Measurements from ENCODE around the gene C4BPA. TPM values are rescaled to one million over a fixed set of nuclear protein-coding genes. Genes with fewer than 3 reads are reported as not detected.

C4BPA gene
- total and polyA plus RNA-seq, 9 of the 15 experiments (the other 6 are each of a cell fraction or from before 2014, with no cell fraction given): 0.04 to 0.22 (median 0.11) TPM; not detected in 3

DNA sequence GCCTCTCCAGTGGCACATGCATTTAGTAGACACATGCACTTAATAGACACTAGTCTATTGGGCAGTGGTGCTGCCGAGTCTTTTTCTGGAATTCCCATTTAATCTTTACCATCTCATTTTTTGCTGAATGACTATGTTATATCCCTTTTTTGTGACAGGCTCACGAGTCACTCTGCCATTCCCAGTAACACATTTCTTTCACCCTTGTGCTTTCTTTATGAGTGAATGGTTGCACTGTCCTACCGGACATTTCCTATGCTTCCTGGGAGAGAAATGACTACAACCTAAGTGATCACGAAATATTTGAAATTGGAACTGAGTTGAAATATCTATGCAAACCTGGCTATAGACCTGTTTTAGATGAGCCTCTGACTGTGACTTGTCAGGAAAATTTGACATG, 70.9 kb downstream of the C4BPA start:
- Histone ChIP-seq H4K20me1 (replicated peaks; ENCODE audit: control insufficient read depth, insufficient read depth, low read length) (no peaks in the 10 kb centered on the region), H3K79me2 (ENCODE audit: control insufficient read depth, insufficient read depth, low read length) (no peaks in the 10 kb centered on the region), H3K9me3 (replicated peaks; ENCODE audit: control insufficient read depth, insufficient read depth, low read depth, low read length) (no peaks in the 10 kb centered on the region), H3K27ac (ENCODE audit: extremely low read depth, low read depth, low read length) (no peak overlapping the region), H2AFZ (ENCODE audit: low read depth, low read length) (peak overlapping the region; percentile 9), H3K27me3 (ENCODE audit: control insufficient read depth in 2 of 2, insufficient read depth in 2 of 2, low read length in 2 of 2) (no peaks in the 10 kb centered on the region), H3K9me1 (ENCODE audit: control insufficient read depth, insufficient read depth, low read length) (no peaks in the 10 kb centered on the region), H3K4me1 (replicated peaks in 1 of 2; ENCODE audit: control insufficient read depth in 2 of 2, insufficient read depth in 2 of 2, low read length in 2 of 2) (no peaks in the 10 kb centered on the region), H3K36me3 (ENCODE audit: control insufficient read depth, insufficient read depth, low read length) (no peaks in the 10 kb centered on the region), H3K4me2 (ENCODE audit: insufficient read depth, low read length) (no peak overlapping the region), H3K4me3 (no peak overlapping the region), H3K9ac (ENCODE audit: insufficient read depth in 1 of 2, low read depth in 2 of 2, low read length in 2 of 2) (no peak overlapping the region)
- DNase-seq (ENCODE audit: extremely low read depth in 1 of 4, low spot score in 3 of 4) (no peak), FAIRE-seq (no peak), ATAC-seq (no peak; the same call in 2 of the 3 replicates)
- 28% methylated on average over 4 of the region's 4 CpGs for WGBS (ENCODE audit: insufficient coverage, low coverage, missing lambda C conversion rate)
- in situ Hi-C loops (cut with MboI) (no loop called here), intact Hi-C loops (cut with micrococcal nuclease) (no loop called here)
- no TSS peak for BruUV-seq (replicated peaks)
- CTCF ChIA-PET (ENCODE audit: low intra/inter-chr PET ratio): no interaction called here
- TF ChIP-seq ILK (tag; IDR thresholded peaks at IDR 0.05; ENCODE audit: borderline replicate concordance, low read depth) (no peak), NEUROD1 (IDR thresholded peaks at IDR 0.05; ENCODE audit: borderline replicate concordance, low read depth, low read length, partially characterized antibody) (no peak), ASH1L (IDR thresholded peaks at IDR 0.05; ENCODE audit: borderline replicate concordance, low read depth, partially characterized antibody) (no peak), RBFOX2 (IDR thresholded peaks at IDR 0.05; ENCODE audit: low read depth, low read length) (no peak), ZNF217 (CRISPR knock-in tag; IDR thresholded peaks at IDR 0.05) (no peak)
- TF ChIP-seq, protein P1, sequence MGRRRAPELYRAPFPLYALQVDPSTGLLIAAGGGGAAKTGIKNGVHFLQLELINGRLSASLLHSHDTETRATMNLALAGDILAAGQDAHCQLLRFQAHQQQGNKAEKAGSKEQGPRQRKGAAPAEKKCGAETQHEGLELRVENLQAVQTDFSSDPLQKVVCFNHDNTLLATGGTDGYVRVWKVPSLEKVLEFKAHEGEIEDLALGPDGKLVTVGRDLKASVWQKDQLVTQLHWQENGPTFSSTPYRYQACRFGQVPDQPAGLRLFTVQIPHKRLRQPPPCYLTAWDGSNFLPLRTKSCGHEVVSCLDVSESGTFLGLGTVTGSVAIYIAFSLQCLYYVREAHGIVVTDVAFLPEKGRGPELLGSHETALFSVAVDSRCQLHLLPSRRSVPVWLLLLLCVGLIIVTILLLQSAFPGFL (CRISPR knock-in tag; IDR thresholded peaks at IDR 0.05): no peak
- TF ChIP-seq, protein P2, sequence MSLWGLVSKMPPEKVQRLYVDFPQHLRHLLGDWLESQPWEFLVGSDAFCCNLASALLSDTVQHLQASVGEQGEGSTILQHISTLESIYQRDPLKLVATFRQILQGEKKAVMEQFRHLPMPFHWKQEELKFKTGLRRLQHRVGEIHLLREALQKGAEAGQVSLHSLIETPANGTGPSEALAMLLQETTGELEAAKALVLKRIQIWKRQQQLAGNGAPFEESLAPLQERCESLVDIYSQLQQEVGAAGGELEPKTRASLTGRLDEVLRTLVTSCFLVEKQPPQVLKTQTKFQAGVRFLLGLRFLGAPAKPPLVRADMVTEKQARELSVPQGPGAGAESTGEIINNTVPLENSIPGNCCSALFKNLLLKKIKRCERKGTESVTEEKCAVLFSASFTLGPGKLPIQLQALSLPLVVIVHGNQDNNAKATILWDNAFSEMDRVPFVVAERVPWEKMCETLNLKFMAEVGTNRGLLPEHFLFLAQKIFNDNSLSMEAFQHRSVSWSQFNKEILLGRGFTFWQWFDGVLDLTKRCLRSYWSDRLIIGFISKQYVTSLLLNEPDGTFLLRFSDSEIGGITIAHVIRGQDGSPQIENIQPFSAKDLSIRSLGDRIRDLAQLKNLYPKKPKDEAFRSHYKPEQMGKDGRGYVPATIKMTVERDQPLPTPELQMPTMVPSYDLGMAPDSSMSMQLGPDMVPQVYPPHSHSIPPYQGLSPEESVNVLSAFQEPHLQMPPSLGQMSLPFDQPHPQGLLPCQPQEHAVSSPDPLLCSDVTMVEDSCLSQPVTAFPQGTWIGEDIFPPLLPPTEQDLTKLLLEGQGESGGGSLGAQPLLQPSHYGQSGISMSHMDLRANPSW (CRISPR knock-in tag; IDR thresholded peaks at IDR 0.05): no peak
- POLR2A ChIA-PET: no interaction called here

Measured in K562 (cell line).